K562 (cell line): ENCODE results near the gene LYVE1. TPM values are rescaled to one million over a fixed set of nuclear protein-coding genes. Genes with fewer than 3 reads are reported as not detected.

Experiments used
- ARID1B ChIP-seq: fragments of 450-650 bp; IDR thresholded peaks from 2 replicates; pipeline ENCODE4 v1.6.1; 2016; ENCODE audit warnings: antibody characterized with exemption, mild to moderate bottlenecking, inconsistent platforms
- CGGBP1 ChIP-seq: fragments of 250-450 bp; sonication (Bioruptor Pico); IDR thresholded peaks from 2 replicates; pipeline ENCODE4 v1.9.0; 2021; ENCODE audit warnings: mild to moderate bottlenecking
- CTCF ChIP-seq, 3 experiments: IDR thresholded peaks in 2 of 3; conservative IDR thresholded peaks in 1 of 3; 2 replicates each; pipeline ENCODE4 v1.5.1; 2011 to 2012; ENCODE audit warnings: low read length in 3 of 3, mild to moderate bottlenecking in 3 of 3, control low read depth in 2 of 3, improper control_type of control experiment in 1 of 3, inconsistent platforms in 1 of 3, low read depth in 1 of 3, mixed read lengths in 1 of 3, moderate library complexity in 1 of 3; ENCODE audit not compliant: insufficient read depth in 2 of 3
- E4F1 ChIP-seq: fragments of 250-450 bp; sonication (Bioruptor Pico); IDR thresholded peaks from 2 replicates; pipeline ENCODE4 v1.5.0; 2021; ENCODE audit warnings: mild to moderate bottlenecking, borderline replicate concordance
- HDAC2 ChIP-seq: fragments of 450-650 bp; IDR thresholded peaks from 2 replicates; pipeline ENCODE4 v1.6.1; 2016; ENCODE audit warnings: mild to moderate bottlenecking
- HDGF ChIP-seq: fragments of 450-650 bp; IDR thresholded peaks from 2 replicates; pipeline ENCODE4 v1.6.1; 2016
- HMBOX1 ChIP-seq: sonication (generic); IDR thresholded peaks from 2 replicates; pipeline ENCODE4 v1.6.1; 2016
- IRF9 ChIP-seq: fragments of 450-650 bp; IDR thresholded peaks from 2 replicates; pipeline ENCODE4 v1.6.1; 2016; ENCODE audit warnings: missing biosample characterization, missing genetic modification characterization
- MBD2 ChIP-seq: sonication (generic); IDR thresholded peaks from 2 replicates; pipeline ENCODE4 v1.6.1; 2016; ENCODE audit warnings: low read depth, borderline replicate concordance
- NFE2 ChIP-seq: IDR thresholded peaks from 2 replicates; pipeline ENCODE4 v1.6.1; 2014; ENCODE audit warnings: antibody characterized with exemption, low read depth
- PRDM10 ChIP-seq: fragments of 450-650 bp; IDR thresholded peaks from 2 replicates; pipeline ENCODE4 v1.6.1; 2018; ENCODE audit not compliant: partially characterized antibody
- RCOR1 ChIP-seq, 2 experiments: IDR thresholded peaks; 2 replicates each; pipeline ENCODE4 v1.6.1; 2012; ENCODE audit warnings: low read depth in 2 of 2, low read length in 2 of 2, borderline replicate concordance in 1 of 2, improper control_type of control experiment in 1 of 2
- SPI1 ChIP-seq: IDR thresholded peaks from 2 replicates; pipeline ENCODE4 v1.6.1; 2011; ENCODE audit warnings: low read depth, low read length, control low read depth, borderline replicate concordance
- TSC22D4 ChIP-seq: fragments of 450-650 bp; IDR thresholded peaks from 2 replicates; pipeline ENCODE4 v1.6.1; 2016; ENCODE audit warnings: missing genetic modification characterization, missing biosample characterization, control low read depth
- UBTF ChIP-seq, 2 experiments: IDR thresholded peaks; 2 replicates each; pipeline ENCODE4 v1.6.1; 2012; ENCODE audit warnings: improper control_type of control experiment in 2 of 2, low read depth in 2 of 2, low read length in 2 of 2, borderline replicate concordance in 1 of 2
- polyA plus RNA-seq, 8 experiments: library from polyadenylated mRNA; depleted of rRNA in 4 of 8; stranded (reverse) in 5 of 8; unstranded in 3 of 8; fragments of >200 nt; fragmentation: Nextera tagmentation in 2 of 8; fragmentation: Illumina TruSeq in 1 of 8; extraction: Ambion mirVana in 2 of 8; extraction: Trizol in 1 of 8; gene quantifications; 2 replicates each; pipeline versions ENCODE4 v1.2.1 to v1.2.3, GENCODE V29; 2011 to 2014; ENCODE audit warnings: inconsistent platforms in 1 of 8, missing spikeins in 1 of 8
- total RNA-seq, 7 experiments: library from RNA; depleted of rRNA in 6 of 7; stranded (reverse); fragments of >200 nt in 6 of 7; fragmentation: Illumina TruSeq in 2 of 7; extraction: Trizol in 2 of 7; gene quantifications; 2 replicates each; pipeline versions ENCODE4 v1.2.1 to v1.2.3, GENCODE V29; 2011 to 2021; ENCODE audit warnings: low replicate concordance in 1 of 7

The LYVE1 gene
- total and polyA plus RNA-seq, 9 of the 15 experiments (the other 6 are each of a cell fraction or from before 2014, with no cell fraction given) = 0.06 to 1.1 (median 0.14) TPM; not detected in 1

GRCh38 chr11:10537600-10537999, 30.9 kb downstream of the LYVE1 start (continued):
- TF ChIP-seq E4F1 (CRISPR knock-in tag) (no peak), IRF9 (tag) (no peak), MBD2 (no peak), CGGBP1 (CRISPR knock-in tag) (no peak), SPI1 (no peak), PRDM10 (no peak), HDAC2 (no peak), NFE2 (no peak), HDGF (no peak), CTCF (IDR thresholded peaks at IDR 0.05 in 2 of 3, conservative IDR thresholded peaks at IDR 0.05 in 1 of 3; ENCODE audit: insufficient read depth in 2 of 3, low read depth in 1 of 3, low read length in 3 of 3) (no peak), ARID1B (0 out of 2 replicates have a peak, but pooled peaks have one; percentile 9), UBTF (IDR thresholded peaks at IDR 0.05; ENCODE audit: borderline replicate concordance in 1 of 2, low read depth in 2 of 2, low read length in 2 of 2) (no peak), RCOR1 (IDR thresholded peaks at IDR 0.05; ENCODE audit: borderline replicate concordance in 1 of 2, low read depth in 2 of 2, low read length in 2 of 2) (peak in 1 of 2 experiments; percentile 63; a peak in 1 of 4 replicates), TSC22D4 (no peak), HMBOX1 (peak; percentile 70)
